HG03097 (cell line): ENCODE results near the gene MEX3A.

Source experiments
- ATAC-seq: cut with Tn5 transposase; IDR thresholded peaks from one replicate; pipeline ENCODE4 v1.9.1; 2021; ENCODE audit not compliant: unreplicated experiment, low FRiP score

MEX3A gene

DNA sequence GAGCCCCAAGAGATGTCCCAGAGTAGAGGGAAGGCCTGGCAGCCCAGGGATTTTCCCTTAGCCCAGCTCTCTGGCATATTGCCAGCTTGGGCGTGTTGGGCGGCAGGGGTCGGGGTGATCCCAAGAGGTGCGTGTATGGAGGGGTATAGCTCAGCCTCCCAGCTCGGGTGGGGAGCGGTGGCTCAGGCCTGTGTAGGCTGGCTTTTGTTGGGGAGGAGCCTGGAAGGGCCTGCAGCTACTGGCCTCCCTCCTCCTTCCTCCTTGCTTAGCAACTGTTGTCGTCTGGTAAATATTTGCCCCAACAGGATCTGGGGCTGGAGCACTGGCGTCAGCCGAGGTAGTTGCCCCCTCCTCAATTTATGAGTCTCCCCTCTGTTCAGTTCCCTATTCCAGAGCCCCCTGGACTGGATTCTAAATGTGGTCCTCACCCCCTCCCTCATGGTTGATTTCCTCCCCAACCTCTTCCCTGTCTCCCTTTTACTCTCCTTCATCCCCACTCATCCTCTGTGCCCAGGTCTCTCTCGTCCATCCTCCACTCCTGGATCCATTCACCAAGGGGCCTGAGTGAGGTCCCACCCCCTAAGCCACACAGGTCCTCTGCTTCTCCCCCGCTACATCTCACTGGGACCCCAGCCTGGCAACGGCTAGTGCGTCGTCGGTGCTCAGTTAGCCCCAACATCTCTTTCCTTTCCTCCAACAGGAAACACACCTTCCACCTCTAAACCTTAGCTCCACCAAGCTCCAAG, 22.0 kb upstream of the MEX3A start:
- ATAC-seq, result no peak

DNA sequence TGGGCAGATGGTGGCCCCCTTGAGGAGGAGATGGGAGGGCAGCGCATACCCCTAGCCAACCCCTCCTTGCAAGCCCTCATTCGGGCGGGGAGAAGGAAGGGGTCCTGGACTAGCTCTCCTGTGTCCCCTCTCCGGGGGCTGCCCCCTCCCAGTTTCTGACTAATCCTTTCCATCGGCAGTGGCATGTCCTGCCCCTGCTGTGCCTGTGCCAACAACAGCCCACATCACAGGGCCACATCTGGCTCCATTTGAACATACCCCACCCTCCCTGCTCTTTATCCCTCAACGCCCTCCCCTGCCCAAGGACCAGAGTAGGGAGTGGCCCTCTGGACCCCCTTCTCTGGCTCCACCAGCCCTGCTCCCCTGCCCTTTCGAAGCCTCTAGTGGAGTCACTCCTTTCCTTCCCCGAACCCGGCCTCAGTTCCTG, 21.3 kb upstream of the MEX3A start:
- ATAC-seq, result no peak

DNA sequence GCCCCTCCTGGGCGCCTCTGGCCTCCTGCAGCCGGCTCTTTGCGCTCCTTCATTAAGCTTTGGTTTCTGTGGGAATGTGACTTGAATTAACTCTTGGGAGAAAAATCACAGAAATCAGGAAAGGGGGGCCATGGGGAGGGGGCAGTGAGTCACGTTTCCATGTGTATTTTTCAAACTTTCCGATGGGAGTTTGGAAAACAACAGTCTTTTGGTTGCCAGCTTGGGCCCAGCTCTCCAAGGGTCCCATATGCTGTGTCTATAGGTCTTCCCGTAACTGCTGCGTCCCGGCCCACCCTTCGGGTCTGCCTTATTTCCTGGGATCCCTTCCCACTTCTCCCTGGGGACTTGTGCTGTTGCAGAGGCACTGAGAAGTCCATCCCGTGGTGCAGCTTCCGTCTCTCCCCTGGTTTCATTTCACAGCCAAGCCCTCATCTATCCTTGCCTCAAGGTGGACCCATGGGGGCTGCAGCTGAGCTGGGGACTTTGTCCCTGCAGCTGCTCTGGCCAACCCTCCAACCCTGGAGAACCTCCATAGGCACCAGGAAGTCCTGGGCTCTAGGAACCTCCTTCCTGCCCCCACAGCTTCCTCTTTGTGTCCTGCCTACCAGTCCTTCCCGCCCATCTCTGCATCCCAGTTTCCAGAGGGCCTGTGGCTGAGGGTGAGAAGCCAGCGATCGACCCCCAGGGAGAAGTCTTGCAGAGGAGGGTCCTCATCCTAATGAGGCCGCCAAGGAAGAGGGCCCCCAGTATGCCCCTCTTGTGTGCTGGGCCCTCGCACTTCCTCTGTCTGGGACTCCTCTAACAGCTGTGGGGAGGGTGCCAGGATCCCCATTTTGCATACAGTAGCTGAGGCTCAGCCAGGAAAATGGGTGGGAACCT, 20.6 kb upstream of the MEX3A start:
- ATAC-seq, result no peak

DNA sequence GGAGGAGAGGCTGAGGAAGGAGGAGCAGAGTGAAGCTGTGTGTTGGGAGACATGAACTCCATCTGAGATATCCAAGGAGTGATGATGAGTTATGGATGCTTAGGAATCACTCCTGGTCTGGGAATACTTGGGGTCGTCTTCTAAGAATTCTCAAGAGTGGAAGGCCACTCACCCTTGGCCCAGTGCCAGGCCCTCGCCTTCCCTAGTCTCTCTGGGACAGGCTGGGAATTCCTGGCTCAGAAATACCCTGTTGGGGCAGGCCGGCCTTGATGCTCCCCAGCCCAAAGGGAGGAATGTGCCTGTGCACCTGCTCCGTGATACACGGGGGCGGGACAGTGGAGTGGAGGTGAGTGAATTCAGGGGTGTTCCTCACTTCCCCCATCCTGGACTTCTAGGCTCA, 19.6 kb upstream of the MEX3A start:
- ATAC-seq, result no peak

DNA sequence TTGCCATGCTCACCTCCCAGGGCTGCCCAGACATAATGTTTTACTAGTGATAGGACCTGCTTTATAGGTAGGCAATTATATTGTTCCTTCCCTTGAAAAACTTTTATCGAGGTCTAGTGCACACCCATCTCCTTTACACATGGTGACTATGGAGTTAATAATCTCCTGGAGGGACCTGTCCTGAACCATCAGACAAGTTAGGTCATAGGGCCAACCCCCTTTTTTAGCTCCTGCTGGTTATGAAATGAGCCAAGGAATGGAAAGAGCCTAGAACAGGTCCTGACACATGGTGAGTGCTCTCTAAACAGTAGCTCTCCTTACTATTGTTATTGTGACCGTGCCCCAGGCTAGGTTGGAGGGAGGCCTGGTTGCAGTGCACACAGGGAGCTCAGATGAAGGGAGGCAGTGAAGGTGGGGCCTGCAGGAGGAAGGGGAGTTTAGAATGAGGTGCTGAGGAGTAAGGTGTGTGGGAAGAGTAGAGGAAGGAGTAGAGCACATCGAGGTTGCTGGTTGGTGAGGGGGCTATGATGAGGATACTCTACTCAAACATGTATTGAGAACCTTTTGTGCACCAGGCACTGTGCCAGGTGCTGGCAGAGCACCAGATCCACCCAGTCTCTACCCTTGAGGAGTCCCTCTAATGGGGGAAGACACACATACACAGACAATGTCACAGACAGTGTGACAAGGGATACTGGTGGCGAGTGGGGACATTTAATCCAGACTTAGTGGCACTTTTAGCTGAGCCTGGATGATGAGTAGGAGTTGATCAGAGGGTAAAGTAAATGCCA, 18.1 kb upstream of the MEX3A start:
- no peak for ATAC-seq

DNA sequence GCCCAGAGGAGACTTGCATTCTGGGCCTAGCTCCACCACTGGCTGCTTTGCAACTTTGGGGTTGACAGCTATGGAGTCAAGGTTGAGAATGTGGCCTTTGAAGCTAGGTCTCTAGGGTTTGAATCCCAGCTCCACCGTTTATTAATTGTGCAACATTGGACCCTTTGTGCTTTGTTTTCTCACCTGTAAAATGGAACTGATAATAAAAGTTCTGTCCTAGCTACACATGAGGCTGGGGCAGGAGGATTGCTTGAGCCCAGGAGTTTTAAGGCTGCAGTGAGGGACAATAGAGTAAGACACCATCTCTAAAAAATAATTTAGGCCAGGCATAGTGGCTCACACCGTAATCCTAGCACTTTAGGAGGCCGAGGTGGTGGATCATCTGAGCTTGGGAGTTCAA, 17.0 kb upstream of the MEX3A start:
- no peak for ATAC-seq

DNA sequence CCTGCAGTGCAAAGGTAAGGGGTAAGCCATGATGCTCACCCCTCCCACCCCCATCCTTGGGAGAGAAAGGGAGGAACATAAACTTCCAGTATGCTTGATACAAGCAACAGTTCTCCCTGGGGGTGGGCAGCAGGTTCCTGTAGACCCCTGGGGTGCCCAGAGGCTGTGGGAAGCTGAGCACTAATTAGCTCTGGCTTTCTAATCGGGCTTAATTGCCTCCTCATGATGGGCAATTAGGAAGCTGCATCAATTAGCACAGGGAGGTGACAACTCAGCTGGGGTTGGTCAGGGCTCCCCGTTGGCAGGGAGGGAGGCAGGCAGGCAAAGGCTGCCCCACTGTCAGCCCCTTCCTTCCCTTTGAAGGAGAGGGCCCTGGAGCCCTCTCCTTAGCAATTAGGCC, 16.5 kb upstream of the MEX3A start:
- no peak for ATAC-seq

DNA sequence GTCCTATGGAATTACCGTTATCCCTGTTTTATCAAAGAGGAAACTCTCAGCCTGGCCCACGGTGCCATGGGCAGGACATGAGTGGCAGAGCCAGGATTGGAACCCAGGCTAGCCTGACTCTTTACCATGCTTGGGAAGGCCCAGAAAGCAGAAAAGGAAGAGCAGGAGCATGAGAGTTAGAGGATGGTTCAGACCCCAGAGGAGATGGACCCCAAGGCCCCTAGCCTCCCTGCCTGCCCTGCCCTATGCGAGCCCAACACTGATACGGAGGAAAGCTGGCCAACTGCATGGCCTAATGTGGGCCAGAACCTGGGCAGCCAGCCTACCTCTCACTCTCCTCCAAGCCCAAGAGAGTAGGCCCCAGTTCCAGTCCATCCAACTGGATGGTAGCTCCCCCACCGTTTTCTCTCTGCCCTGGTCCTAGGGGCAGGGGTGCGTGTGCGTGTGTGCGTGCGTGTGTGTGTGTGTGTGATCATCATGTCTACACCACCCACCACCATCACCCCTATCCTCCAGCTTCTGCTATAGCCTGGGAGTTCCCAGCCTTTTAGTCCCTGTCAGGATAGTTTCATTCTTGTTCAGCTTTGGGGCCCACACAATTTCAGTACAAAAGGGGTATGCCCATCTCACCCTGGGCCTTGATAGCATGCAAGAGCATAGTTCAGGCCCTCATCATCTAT, 15.4 kb upstream of the MEX3A start:
- no peak for ATAC-seq

DNA sequence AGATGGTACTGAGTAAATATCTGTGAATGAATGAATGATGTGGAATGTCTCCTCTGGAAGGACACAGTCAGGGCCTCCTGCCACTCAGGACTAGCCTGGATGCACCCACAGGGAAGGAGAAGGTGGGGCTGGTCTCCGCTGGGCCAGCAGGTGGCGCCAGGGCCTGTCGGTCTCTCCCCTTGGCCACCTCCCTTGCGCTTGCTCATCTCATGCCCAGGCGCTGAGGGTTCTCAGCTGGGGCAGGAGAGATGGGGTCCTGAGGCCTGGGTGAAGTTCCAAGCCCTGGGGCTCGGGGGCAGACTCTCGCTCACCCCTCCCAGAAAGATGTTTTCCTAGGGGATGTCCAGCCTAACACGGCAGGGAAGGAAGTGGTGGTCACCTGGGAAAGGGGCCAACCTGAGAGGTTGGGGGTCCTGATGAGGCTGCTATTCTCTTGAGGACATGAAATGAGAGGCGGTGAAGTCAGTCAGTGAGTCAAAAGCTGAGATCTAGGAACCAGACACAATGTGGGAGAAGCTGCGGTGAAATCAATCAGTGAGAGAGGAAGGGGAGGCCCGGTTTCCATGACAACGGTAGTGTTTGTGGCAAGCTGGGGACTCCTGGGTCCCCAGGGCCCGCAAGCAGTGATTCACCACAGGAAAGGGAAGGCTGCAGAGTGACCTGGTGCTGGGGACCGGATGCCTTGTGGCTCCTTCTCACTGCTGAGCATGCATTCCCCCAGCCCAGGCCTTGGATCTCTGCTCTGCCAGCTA, 14.6 kb upstream of the MEX3A start:
- peak; percentile 52 for ATAC-seq

DNA sequence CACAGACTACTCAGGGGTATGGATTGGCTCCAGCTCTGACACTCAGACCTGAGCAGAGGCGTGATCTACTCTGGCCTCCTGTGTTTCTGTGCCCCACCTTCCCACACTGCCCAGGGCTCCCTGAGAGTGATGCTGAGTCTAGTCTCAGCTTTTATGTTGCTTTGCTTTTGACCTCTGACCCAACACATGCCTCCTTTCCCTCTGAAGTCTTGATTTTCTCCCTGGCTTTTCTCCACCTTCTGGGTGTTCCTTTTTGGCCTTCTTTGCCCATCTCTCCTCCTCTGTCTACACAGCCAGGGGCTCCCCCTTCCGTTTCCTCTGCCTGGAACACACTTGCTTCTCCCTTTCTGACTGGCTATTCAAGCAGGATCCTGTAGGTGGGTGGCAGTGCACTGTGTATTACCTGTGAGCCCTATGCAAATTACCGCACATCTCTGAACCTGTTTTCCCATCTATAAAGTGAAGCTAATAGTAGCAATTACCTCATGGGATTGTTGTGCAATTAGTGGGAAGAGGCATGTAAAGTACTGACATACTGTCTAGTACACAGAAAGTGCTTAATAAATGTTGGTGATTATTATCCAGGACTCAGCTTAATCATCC, 13.7 kb upstream of the MEX3A start:
- no peak for ATAC-seq

DNA sequence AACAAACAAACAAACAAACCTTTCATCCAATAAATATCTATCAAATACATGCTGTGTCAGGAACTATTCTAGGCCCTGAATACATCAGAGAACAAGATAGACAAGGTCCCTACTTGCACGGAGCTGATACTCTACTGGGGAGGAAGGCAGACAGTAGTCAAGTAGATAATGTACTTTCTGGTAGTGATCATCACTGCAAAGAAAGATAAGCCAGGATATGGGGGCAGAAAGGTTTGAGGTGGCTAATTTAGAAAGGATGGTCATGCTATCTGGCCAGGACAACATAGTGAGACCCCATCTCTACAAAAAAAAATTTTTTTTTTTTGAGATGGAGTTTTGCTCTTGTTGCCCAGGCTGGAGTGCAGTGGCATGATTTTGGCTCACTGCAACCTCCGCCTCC, 9.3 kb upstream of the MEX3A start:
- no peak for ATAC-seq

DNA sequence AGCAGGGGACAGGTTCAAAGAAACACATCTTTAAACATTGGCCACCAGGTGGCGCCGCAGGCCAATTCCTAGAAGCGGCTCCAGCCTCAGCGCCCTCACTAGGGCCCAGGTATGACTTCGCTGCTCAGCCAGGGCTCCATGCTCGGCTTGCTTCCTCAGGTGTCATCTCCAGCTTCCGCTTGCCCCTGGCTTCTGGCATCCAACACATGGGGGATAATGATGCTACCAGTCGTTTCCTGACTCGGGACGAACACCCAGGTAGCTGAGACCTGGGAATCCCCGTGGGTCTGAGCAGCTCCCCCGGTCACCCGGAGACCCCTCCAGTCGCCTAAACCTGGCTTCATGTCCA, 8.5 kb upstream of the MEX3A start:
- ATAC-seq, result no peak

DNA sequence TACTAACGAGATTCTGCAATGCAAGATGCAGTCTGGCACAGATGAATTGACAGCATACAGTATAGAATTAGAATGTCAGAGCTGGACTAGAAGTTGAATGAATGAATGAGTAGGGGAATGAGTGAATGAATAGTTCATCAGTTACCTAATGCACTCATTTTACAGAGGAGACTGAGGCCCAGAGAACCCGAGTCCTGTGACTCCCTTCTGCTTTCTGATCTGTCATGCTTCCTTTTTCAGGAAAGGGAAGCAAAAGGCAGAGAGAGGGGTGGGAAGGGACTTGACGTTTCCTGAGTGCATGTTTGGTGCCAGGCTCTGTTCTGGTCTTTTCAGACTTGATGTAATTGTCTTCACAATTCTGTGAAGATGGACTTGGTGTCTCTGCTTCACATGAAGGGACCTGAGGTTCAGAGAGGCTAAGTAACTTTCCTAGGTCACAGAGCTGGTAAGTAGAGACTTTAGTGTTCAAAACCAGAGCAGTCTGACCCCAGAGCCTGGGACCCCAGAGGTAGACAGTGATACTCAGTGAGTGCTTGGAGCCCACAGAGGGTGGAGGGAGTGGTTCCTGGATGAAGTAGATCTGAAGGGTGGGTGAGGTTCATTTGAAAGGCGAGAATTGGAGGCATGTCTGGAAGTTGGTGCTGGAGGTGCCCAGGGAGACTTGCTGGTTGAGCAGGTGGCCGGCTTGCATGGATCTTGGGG, 8.0 kb upstream of the MEX3A start:
- ATAC-seq, result no peak

GRCh38 chr1:156089704-156090103, 7.4 kb upstream of the MEX3A start:
- no peak for ATAC-seq

DNA sequence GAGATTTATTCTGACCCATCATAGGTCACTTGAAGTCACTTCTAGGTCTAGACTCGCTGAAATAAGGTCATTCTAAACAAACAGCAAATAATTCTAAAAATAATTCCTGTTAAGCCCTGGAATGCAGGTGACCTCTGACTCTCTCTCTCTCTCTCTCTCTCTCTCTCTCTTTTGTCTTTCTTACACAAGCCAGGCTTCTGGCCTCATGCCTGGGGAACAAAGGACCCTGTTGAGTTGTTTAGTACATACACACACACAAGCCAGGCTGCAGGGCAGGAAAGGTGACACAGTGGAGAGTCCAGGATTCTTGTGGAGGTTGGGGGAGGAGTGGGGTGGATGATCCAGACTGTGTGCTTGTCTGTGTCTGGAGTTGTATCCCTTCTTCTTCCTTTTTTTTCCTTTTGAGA, 4.0 kb upstream of the MEX3A start:
- no peak for ATAC-seq

GRCh38 chr1:156083800-156084790, 1.8 kb upstream of the MEX3A start:
- no peak for ATAC-seq

DNA sequence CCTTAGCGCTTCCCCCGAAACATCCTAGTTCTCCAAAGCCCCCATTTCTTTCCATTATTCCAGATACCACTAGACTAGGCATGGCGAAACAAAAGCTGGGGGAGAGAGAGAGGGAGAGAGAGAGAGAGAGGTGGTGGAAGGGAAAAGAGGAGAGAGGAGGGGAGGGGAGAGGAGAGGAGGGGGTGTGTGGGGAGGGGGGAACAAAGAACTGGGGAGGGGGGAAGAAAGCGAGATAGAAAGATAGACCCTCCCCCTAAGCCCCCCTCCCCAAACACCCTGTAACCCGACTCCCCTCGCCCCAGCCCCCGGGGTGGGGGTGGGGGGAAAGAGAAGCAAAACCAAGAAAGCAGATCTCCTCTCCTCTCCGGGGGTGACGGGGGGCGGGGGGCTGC, 352 bp downstream of the MEX3A start:
- no peak for ATAC-seq
